Epithelial cell of esophagus (primary cell): Measurements from ENCODE around the gene SRSF4.
"Not testable (repeated sequence)": the region's sequence is repeated elsewhere in the genome, so short reads cannot be mapped to it uniquely, and the experiment has no call there.

Source experiments
- DNase-seq: peaks from one replicate; pipeline ENCODE4 v3.0.0; 2010; ENCODE audit warnings: low read depth
- H3K4me3 ChIP-seq: 2 replicates; pipeline ENCODE4 v1.5.1; 2011; ENCODE audit warnings: mild to moderate bottlenecking, low read length, control low read depth
- CTCF ChIP-seq: IDR thresholded peaks from 2 replicates; pipeline ENCODE4 v1.5.1; 2011; ENCODE audit warnings: low read depth, mild to moderate bottlenecking, low read length, control low read depth, inconsistent platforms; ENCODE audit not compliant: insufficient read depth; ENCODE audit errors: missing control alignments

SRSF4 gene

GRCh38 chr1:29114654-29115053, 67.0 kb downstream of the SRSF4 start:
- no peak for DNase-seq
- no peak for TF ChIP-seq CTCF
- H3K4me3 ChIP-seq = no peak overlapping the region

- TF ChIP-seq CTCF = no peak
- no peak overlapping the region for H3K4me3 ChIP-seq
- no peak for DNase-seq
These were observed 68.1 kb downstream of the SRSF4 start for GRCh38 chr1:29113413-29114117.

GRCh38 chr1:29112705-29113412, 68.8 kb downstream of the SRSF4 start:
- H3K4me3 ChIP-seq = no peak overlapping the region
- no peak for TF ChIP-seq CTCF
- DNase-seq = no peak

GRCh38 chr1:29108041-29108440, 73.7 kb downstream of the SRSF4 start:
- not testable (repeated sequence) for DNase-seq, H3K4me3 ChIP-seq

GRCh38 chr1:29105822-29106221, 75.9 kb downstream of the SRSF4 start:
- no peak for DNase-seq
- no peak for TF ChIP-seq CTCF
- no peak overlapping the region for H3K4me3 ChIP-seq

GRCh38 chr1:29100487-29100886, 81.2 kb downstream of the SRSF4 start:
- no peak overlapping the region for H3K4me3 ChIP-seq
- DNase-seq = no peak
- TF ChIP-seq CTCF = no peak

GRCh38 chr1:29099286-29099685, 82.4 kb downstream of the SRSF4 start:
- no peak overlapping the region for H3K4me3 ChIP-seq
- no peak for DNase-seq
- no peak for TF ChIP-seq CTCF
